ENCODE data around the gene TTYH1. TPM values are rescaled to one million over a fixed set of nuclear protein-coding genes. Genes with fewer than 3 reads are reported as not detected.

Gene TTYH1
- total RNA-seq, 2 experiments from 2014 or later: not detected

DNA sequence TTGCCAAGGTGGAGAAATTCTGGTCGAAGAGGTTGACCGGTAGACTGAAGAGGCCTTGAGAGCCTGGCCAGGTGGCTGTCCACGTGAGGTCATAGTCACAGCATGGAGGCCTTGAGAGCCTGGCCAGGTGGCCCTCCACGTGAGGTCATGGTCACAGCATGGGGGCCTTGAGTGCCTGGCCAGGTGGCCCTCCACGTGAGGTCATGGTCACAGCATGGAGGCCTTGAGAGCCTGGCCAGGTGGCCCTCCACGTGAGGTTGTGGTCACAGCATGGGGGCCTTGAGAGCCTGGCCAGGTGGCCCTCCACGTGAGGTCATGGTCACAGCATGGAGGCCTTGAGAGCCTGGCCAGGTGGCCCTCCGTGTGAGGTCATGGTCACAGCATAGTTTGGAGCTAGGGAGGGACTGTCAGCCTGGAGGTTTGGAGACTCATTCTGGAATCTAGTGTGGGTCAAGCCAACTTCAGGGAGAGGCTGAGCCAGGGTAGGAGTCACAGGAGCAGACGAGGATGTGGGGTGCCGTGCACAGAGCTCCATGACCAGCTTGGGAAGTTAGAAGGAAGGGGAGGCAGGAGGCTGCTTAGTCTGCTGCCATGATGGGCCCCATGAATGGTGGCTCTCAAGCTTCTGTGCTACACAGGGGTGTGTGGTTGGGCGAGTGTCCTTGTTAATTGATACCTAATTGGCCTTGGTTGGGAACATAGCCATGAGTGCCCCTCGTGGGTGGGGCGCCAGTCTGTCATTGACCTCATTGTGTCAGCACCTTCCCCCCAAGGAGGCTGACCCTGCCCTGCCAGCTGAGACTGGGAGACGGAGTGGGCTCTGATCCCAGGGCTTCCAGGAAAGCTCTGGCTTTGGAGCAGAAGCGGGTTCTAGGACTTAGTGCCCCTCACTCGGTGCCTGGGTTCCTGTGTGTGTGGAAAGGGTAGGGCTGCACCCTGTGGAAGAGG is 44.3 kb downstream of the TTYH1 start:
- no peaks in the 10 kb centered on the region for H3K27me3 ChIP-seq (ENCODE audit: control insufficient read depth in 1 of 2, insufficient read depth in 2 of 2, low read length in 2 of 2)
- peak overlapping the region; percentile 72 for H3K27ac Mint-ChIP-seq
- no peaks in the 10 kb centered on the region for H3K9me3 ChIP-seq (ENCODE audit: control insufficient read depth in 1 of 2, insufficient read depth in 1 of 2, low read length in 2 of 2)
- peaks cover 79% of the 10 kb centered on the region for H3K36me3 Mint-ChIP-seq (ENCODE audit: low read depth)
- H3K27me3 Mint-ChIP-seq: no peaks in the 10 kb centered on the region
- H3K36me3 ChIP-seq (ENCODE audit: insufficient read depth, low read length): peaks cover 75% of the 10 kb centered on the region
- no peaks in the 10 kb centered on the region for H3K9me3 Mint-ChIP-seq
- TF ChIP-seq CTCF (IDR thresholded peaks at IDR 0.05): no peak
- intact Hi-C loops (cut with DNase I, micrococcal nuclease): loop anchor here (5.0 to 10.0 kb wide), 5 partner anchors 255 to 1018 kb away; partner anchors contain the start of genes MYADM (in 2 of the 2), RPS9 (in 1 of the 2) and ZNF628 (in 1 of the 2)
- H3K4me1 Mint-ChIP-seq (ENCODE audit: low read depth): peaks cover 38% of the 10 kb centered on the region
- DNase-seq (peak in 1 of 14 experiments; percentile 23), ATAC-seq (ENCODE audit: poor library complexity) (no peak)
- peak overlapping the region; percentile 63 for H3K4me3 Mint-ChIP-seq
- ChIA-PET POLR2A (interaction anchor here (0.6 to 1.4 kb wide), 4 partner anchors 8 to 11 kb away, joined by 3 to 6 read pairs (median 5); partner anchors contain the start of gene LENG8), CTCF (no interaction called here)
- no peak overlapping the region for H3K27ac ChIP-seq (ENCODE audit: low read depth in 1 of 2, low read length in 2 of 2)
- no peak overlapping the region for H3K4me3 ChIP-seq (ENCODE audit: low read length)
- H3K4me1 ChIP-seq (ENCODE audit: insufficient read depth, low read length): peaks cover 44% of the 10 kb centered on the region

GRCh38 chr19:54460230-54461005 is 45.2 kb downstream of the TTYH1 start:
- no peak overlapping the region for H3K4me3 ChIP-seq (ENCODE audit: low read length)
- TF ChIP-seq CTCF (IDR thresholded peaks at IDR 0.05): no peak
- ATAC-seq (ENCODE audit: poor library complexity): no peak
- peaks cover 67% of the 10 kb centered on the region for H3K36me3 ChIP-seq (ENCODE audit: insufficient read depth, low read length)
- DNase-seq: peak in 1 of 14 experiments; percentile 40
- no peak overlapping the region for H3K4me3 Mint-ChIP-seq
- CTCF ChIA-PET: no interaction called here
- peak overlapping the region; percentile 84 for H3K27ac Mint-ChIP-seq
- H3K27me3 Mint-ChIP-seq: no peaks in the 10 kb centered on the region
- H3K27ac ChIP-seq (ENCODE audit: low read depth in 1 of 2, low read length in 2 of 2): no peak overlapping the region
- intact Hi-C loops (cut with DNase I, micrococcal nuclease): loop anchor here (5.0 to 10.0 kb wide), 4 partner anchors 256 to 1017 kb away; partner anchors contain the start of genes MYADM (in 2 of the 2), RPS9 (in 1 of the 2) and ZNF628 (in 1 of the 2)
- POLR2A ChIA-PET: interaction anchor here (1.0 to 3.5 kb wide), 3 partner anchors 9 to 12 kb away, joined by 5 to 72 read pairs (median 6); partner anchors contain the start of gene LENG8
- peaks cover 38% of the 10 kb centered on the region for H3K4me1 Mint-ChIP-seq (ENCODE audit: low read depth)
- no peaks in the 10 kb centered on the region for H3K27me3 ChIP-seq (ENCODE audit: control insufficient read depth in 1 of 2, insufficient read depth in 2 of 2, low read length in 2 of 2)
- peaks cover 49% of the 10 kb centered on the region for H3K4me1 ChIP-seq (ENCODE audit: insufficient read depth, low read length)
- H3K9me3 ChIP-seq (ENCODE audit: control insufficient read depth in 1 of 2, insufficient read depth in 1 of 2, low read length in 2 of 2): peaks cover 0 to 1% of the 10 kb centered on the region in 2 experiments
- peaks cover 71% of the 10 kb centered on the region for H3K36me3 Mint-ChIP-seq (ENCODE audit: low read depth)
- H3K9me3 Mint-ChIP-seq: peaks cover 2% of the 10 kb centered on the region

DNA sequence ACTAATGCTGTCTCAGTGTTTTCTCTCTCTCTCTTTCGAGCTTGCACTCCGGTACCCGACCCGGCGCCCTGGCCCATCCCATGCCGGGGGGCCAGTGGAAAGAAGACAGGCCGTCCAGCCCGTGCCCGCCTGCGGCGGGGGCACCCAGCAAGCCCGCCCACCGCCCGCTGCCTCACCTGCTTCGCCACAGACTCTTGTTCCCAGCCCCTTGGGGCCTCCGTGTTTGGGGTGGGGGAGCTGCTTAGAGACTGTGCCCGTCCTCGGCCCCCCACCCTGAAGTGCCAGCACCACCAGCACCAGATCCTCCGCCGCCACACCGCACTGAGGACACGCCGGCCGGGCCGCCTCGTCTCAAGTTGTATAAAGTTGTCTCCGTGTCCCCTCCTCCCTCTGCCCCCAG is 45.9 kb downstream of the TTYH1 start:
- peak overlapping the region; percentile 62 for H3K4me3 Mint-ChIP-seq
- H3K4me1 Mint-ChIP-seq (ENCODE audit: low read depth): peaks cover 38% of the 10 kb centered on the region
- Histone ChIP-seq H3K4me1 (ENCODE audit: insufficient read depth, low read length) (peaks cover 49% of the 10 kb centered on the region), H3K9me3 (ENCODE audit: control insufficient read depth in 1 of 2, insufficient read depth in 1 of 2, low read length in 2 of 2) (peaks cover 0 to 9% of the 10 kb centered on the region in 2 experiments), H3K36me3 (ENCODE audit: insufficient read depth, low read length) (peaks cover 59% of the 10 kb centered on the region), H3K27ac (ENCODE audit: low read depth in 1 of 2, low read length in 2 of 2) (no peak overlapping the region), H3K4me3 (ENCODE audit: low read length) (no peak overlapping the region), H3K27me3 (ENCODE audit: control insufficient read depth in 1 of 2, insufficient read depth in 2 of 2, low read length in 2 of 2) (no peaks in the 10 kb centered on the region)
- intact Hi-C loops (cut with DNase I, micrococcal nuclease): loop anchor here (5.0 to 10.0 kb wide), 4 partner anchors 256 to 1016 kb away; partner anchors contain the start of genes MYADM (in 2 of the 2), RPS9 (in 1 of the 2) and ZNF628 (in 1 of the 2)
- no peak for ATAC-seq (ENCODE audit: poor library complexity)
- CTCF ChIA-PET: no interaction called here
- H3K27ac Mint-ChIP-seq: peak overlapping the region; percentile 84
- H3K36me3 Mint-ChIP-seq (ENCODE audit: low read depth): peaks cover 63% of the 10 kb centered on the region
- POLR2A ChIA-PET: interaction anchor here (2.5 to 3.5 kb wide), 2 partner anchors 10 to 13 kb away, joined by 11 to 72 read pairs; partner anchors contain the start of gene LENG8
- DNase-seq: peak in 1 of 14 experiments; percentile 34
- H3K27me3 Mint-ChIP-seq: no peaks in the 10 kb centered on the region
- TF ChIP-seq CTCF (IDR thresholded peaks at IDR 0.05): no peak
- H3K9me3 Mint-ChIP-seq: peaks cover 2% of the 10 kb centered on the region
